ENCODE measurements around the gene ADH1A. TPM values are rescaled to one million over a fixed set of nuclear protein-coding genes. Genes with fewer than 3 reads are reported as not detected.

ADH1A gene
- total RNA-seq, 1 experiment from 2014 or later = not detected

- no peak overlapping the region for H3K18ac ChIP-seq (ENCODE audit: insufficient read length, low read depth, low read length)
- H2BK120ac ChIP-seq (ENCODE audit: low read depth, low read length, poor library complexity, severe bottlenecking) = no peak overlapping the region
- no peak overlapping the region for H2BK12ac ChIP-seq (ENCODE audit: insufficient read length, low read depth, low read length)
- H2AFZ ChIP-seq (ENCODE audit: low read length) = no peak overlapping the region
- no peaks in the 10 kb centered on the region for H3K79me2 ChIP-seq (ENCODE audit: insufficient read depth, low read length)
- H2BK5ac ChIP-seq (ENCODE audit: insufficient read length, low read length) = no peak overlapping the region
- no peak overlapping the region for H3K27ac ChIP-seq (ENCODE audit: insufficient read length, low read depth, low read length)
- H3K23me2 ChIP-seq (ENCODE audit: insufficient read length, low read depth, low read length, poor library complexity, severe bottlenecking) = no peaks in the 10 kb centered on the region
- no peak overlapping the region for H3K9ac ChIP-seq (ENCODE audit: extremely low read depth, insufficient read length, low read length)
- no peak overlapping the region for H3T11ph ChIP-seq (ENCODE audit: low read length)
- H4K5ac ChIP-seq (ENCODE audit: insufficient read length, low read depth, low read length) = no peak overlapping the region
- no peaks in the 10 kb centered on the region for H3K27me3 ChIP-seq (ENCODE audit: insufficient read depth, low read length)
- WGBS (ENCODE audit: extremely low coverage, insufficient read length, low lambda C conversion rate) = no CpG with 5 or more reads among the region's 1 CpG
- Mint-ChIP-seq H3K9me3 (peaks cover 2% of the 10 kb centered on the region in 2 experiments; a peak in 2 of 5 replicates), H3K36me3 (ENCODE audit: insufficient read depth in 1 of 3, low read depth in 3 of 3) (no peaks in the 10 kb centered on the region), H3K27ac (no peak overlapping the region), H3K4me1 (peaks cover 0 to 3% of the 10 kb centered on the region in 2 experiments; a peak in 1 of 4 replicates), H3K4me3 (no peak overlapping the region), H3K27me3 (ENCODE audit: low read depth) (no peaks in the 10 kb centered on the region; the same call in 1 of the 2 replicates)
- H3K4me2 ChIP-seq (ENCODE audit: insufficient read depth, insufficient read length, low read length) = no peak overlapping the region
- H2AK5ac ChIP-seq (ENCODE audit: insufficient read length, low read length) = no peak overlapping the region
- no peaks in the 10 kb centered on the region for H4K20me1 ChIP-seq (ENCODE audit: control insufficient read depth, insufficient read depth, insufficient read length)
- no peak overlapping the region for H4K8ac ChIP-seq (replicated peaks; ENCODE audit: insufficient read length, low read depth, low read length)
- no peak overlapping the region for H3K14ac ChIP-seq (ENCODE audit: insufficient read depth, low read length)
- no peaks in the 10 kb centered on the region for H3K9me3 ChIP-seq (ENCODE audit: control insufficient read depth, low read depth, low read length)
- no peak overlapping the region for H3K4ac ChIP-seq (ENCODE audit: low read depth, low read length)
- no peaks in the 10 kb centered on the region for H3K79me1 ChIP-seq (ENCODE audit: insufficient read depth, low read depth, low read length, poor library complexity, severe bottlenecking)
- no peak overlapping the region for H2BK15ac ChIP-seq (ENCODE audit: low read depth, low read length)
- H3K23ac ChIP-seq (ENCODE audit: insufficient read length, low read depth, low read length) = no peak overlapping the region
- H3K56ac ChIP-seq (ENCODE audit: insufficient read length, low read depth, low read length) = no peak overlapping the region
- TF ChIP-seq CTCF (conservative IDR thresholded peaks at IDR 0.05) = no peak
- H4K91ac ChIP-seq (ENCODE audit: insufficient read length, low read depth, low read length) = no peak overlapping the region
- no peaks in the 10 kb centered on the region for H3K4me1 ChIP-seq (ENCODE audit: insufficient read depth, low read length)
- DNase-seq = no peak
- H2BK20ac ChIP-seq (ENCODE audit: low read depth, low read length, poor library complexity, severe bottlenecking) = no peak overlapping the region
These were observed 44.1 kb upstream of the ADH1A start for GRCh38 chr4:99334880-99335279.
